HepG2 (cell line): ENCODE results near the gene C7orf57. TPM values are rescaled to one million over a fixed set of nuclear protein-coding genes. Genes with fewer than 3 reads are reported as not detected.

Experiments used
- CEBPB ChIP-seq: IDR thresholded peaks from 2 replicates; pipeline ENCODE4 v1.6.1; 2011; ENCODE audit warnings: low read depth, low read length, improper control_type of control experiment, borderline replicate concordance
- ELF1 ChIP-seq: sonication (generic); formaldehyde crosslinking; IDR thresholded peaks from 2 replicates; pipeline ENCODE4 v1.4.0; 2020; ENCODE audit warnings: missing genetic modification reagents
- KDM1A ChIP-seq: IDR thresholded peaks from 2 replicates; pipeline ENCODE4 v1.6.1; 2016; ENCODE audit warnings: missing compliant biosample characterization
- PCBP2 ChIP-seq: fragments of 200-400 bp; formaldehyde crosslinking; optimal IDR thresholded peaks from 2 replicates; pipeline ENCODE3; 2018; ENCODE audit warnings: low read length, low read depth; ENCODE audit not compliant: poor library complexity, severe bottlenecking
- PRPF4 ChIP-seq: fragments of 200-400 bp; formaldehyde crosslinking; IDR thresholded peaks from 2 replicates; pipeline ENCODE4 v1.6.1; 2016; ENCODE audit warnings: low read length, low read depth; ENCODE audit not compliant: poor library complexity, severe bottlenecking
- SRF ChIP-seq: IDR thresholded peaks from 2 replicates; pipeline ENCODE4 v1.6.1; 2011; ENCODE audit warnings: mild to moderate bottlenecking, low read depth, low read length, moderate library complexity
- U2AF2 ChIP-seq: fragments of 200-400 bp; formaldehyde crosslinking; IDR thresholded peaks from 2 replicates; pipeline ENCODE4 v1.6.1; 2017; ENCODE audit warnings: low read depth, mild to moderate bottlenecking, low read length
- ZKSCAN8 ChIP-seq: IDR thresholded peaks from 2 replicates; pipeline ENCODE4 v1.6.1; 2016; ENCODE audit warnings: borderline replicate concordance, missing genetic modification reagents, missing compliant biosample characterization
- ZNF232 ChIP-seq: sonication (generic); formaldehyde crosslinking; IDR thresholded peaks from 2 replicates; pipeline ENCODE4 v1.4.0; 2020; ENCODE audit warnings: missing genetic modification reagents, borderline replicate concordance
- ZNF337 ChIP-seq: sonication (generic); formaldehyde crosslinking; IDR thresholded peaks from 2 replicates; pipeline ENCODE4 v1.5.1; 2020; ENCODE audit warnings: missing genetic modification reagents, low read depth, mild to moderate bottlenecking, borderline replicate concordance
- ZNF558 ChIP-seq: sonication (generic); formaldehyde crosslinking; IDR thresholded peaks from 2 replicates; pipeline ENCODE4 v1.9.0; 2022; ENCODE audit warnings: mild to moderate bottlenecking, missing genetic modification reagents, borderline replicate concordance
- ZNF607 ChIP-seq: sonication (generic); formaldehyde crosslinking; IDR thresholded peaks from 2 replicates; pipeline ENCODE4 v1.5.1; 2020; ENCODE audit warnings: missing genetic modification reagents, mild to moderate bottlenecking, borderline replicate concordance
- ZNF773 ChIP-seq: sonication (generic); formaldehyde crosslinking; IDR thresholded peaks from 2 replicates; pipeline ENCODE4 v1.4.0; 2020; ENCODE audit warnings: missing genetic modification reagents, borderline replicate concordance
- polyA plus RNA-seq, 8 experiments: library from polyadenylated mRNA; depleted of rRNA in 3 of 8; stranded (reverse) in 7 of 8; unstranded in 1 of 8; fragments of >200 nt; fragmentation: Illumina TruSeq in 4 of 8; extraction: Trizol in 4 of 8; gene quantifications; 2 replicates each; pipeline versions ENCODE4 v1.2.1 to v1.2.3, GENCODE V29; 2011 to 2016; ENCODE audit warnings: low read depth in 4 of 8, missing spikeins in 1 of 8, mixed read lengths in 1 of 8; ENCODE audit not compliant: insufficient read depth in 1 of 8
- total RNA-seq, 5 experiments: library from RNA; depleted of rRNA; stranded (reverse); fragments of >200 nt; fragmentation: Illumina TruSeq; extraction: Trizol; gene quantifications; 2 replicates each; pipeline ENCODE4 v1.2.3, GENCODE V29; 2016; ENCODE audit warnings: low read depth in 1 of 5
- TF ChIP-seq, protein P1 (sequence below): sonication (generic); formaldehyde crosslinking; IDR thresholded peaks from 2 replicates; pipeline ENCODE4 v1.4.0; 2020; ENCODE audit warnings: low read depth, missing genetic modification reagents
- TF ChIP-seq, protein P2 (sequence below): sonication (generic); formaldehyde crosslinking; conservative IDR thresholded peaks from 2 replicates; pipeline ENCODE4 v1.8.1; 2023; ENCODE audit warnings: missing genetic modification reagents
- TF ChIP-seq, protein P3 (sequence below): sonication (generic); formaldehyde crosslinking; IDR thresholded peaks from 2 replicates; pipeline ENCODE4 v1.5.1; 2020; ENCODE audit warnings: mild to moderate bottlenecking, missing genetic modification reagents, moderate library complexity
- TF ChIP-seq, protein P4 (sequence below): sonication (generic); formaldehyde crosslinking; IDR thresholded peaks from 2 replicates; pipeline ENCODE4 v1.4.0; 2020; ENCODE audit warnings: mild to moderate bottlenecking, missing genetic modification reagents

C7orf57 gene
- total and polyA plus RNA-seq, 2 of the 13 experiments (the other 11 are each of a cell fraction or from before 2014, with no cell fraction given) = not detected

DNA sequence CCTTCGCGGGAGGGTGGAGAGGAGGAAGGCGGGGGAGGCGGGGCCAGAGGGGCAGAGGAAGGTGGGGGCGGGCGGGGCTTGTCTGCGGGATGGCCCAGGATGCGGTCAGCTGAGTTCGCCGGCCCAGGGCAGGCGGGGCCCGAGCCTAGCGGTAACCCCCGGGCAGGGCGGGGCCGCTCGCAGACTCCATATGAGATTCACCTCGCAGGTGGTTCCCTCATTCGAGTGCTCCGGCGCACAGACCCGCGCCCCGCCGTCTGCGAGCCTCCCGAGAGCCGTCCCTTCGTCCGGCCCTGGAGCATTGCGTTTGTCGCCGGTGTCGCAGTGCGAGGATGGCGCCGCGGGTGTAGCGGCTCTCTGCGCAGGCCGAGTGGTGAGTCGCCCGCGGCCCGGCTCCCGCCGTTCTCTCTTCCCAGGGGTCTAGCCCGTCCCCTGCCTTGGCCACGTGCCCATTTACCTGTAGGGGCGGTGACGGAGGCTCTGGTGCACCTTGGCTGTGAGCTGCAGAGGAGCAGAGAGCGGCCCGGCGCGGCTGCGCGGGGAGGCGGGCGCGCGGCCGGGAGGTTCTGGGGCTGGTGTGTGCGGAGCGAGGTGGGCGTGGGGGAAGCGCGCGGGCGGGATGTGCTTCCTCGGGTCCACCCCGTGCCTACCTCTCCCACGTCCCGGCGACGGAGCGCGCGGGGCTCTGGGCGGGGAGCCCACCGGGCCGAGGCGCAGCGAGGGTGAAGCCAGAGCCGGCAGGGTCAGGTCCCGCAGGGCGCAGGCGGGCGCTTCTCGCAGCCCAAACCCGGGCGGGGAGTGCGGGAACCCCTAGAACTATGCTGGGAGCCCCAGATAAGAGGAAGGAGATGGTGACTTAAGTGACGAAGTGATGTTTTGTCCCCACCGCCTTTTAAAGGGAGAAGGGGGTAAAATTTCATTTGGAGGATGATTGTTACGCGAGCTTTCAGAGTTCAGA is 54.0 kb downstream of the C7orf57 start, which contains the start of gene UPP1 (continued):
- TF ChIP-seq, protein P1, sequence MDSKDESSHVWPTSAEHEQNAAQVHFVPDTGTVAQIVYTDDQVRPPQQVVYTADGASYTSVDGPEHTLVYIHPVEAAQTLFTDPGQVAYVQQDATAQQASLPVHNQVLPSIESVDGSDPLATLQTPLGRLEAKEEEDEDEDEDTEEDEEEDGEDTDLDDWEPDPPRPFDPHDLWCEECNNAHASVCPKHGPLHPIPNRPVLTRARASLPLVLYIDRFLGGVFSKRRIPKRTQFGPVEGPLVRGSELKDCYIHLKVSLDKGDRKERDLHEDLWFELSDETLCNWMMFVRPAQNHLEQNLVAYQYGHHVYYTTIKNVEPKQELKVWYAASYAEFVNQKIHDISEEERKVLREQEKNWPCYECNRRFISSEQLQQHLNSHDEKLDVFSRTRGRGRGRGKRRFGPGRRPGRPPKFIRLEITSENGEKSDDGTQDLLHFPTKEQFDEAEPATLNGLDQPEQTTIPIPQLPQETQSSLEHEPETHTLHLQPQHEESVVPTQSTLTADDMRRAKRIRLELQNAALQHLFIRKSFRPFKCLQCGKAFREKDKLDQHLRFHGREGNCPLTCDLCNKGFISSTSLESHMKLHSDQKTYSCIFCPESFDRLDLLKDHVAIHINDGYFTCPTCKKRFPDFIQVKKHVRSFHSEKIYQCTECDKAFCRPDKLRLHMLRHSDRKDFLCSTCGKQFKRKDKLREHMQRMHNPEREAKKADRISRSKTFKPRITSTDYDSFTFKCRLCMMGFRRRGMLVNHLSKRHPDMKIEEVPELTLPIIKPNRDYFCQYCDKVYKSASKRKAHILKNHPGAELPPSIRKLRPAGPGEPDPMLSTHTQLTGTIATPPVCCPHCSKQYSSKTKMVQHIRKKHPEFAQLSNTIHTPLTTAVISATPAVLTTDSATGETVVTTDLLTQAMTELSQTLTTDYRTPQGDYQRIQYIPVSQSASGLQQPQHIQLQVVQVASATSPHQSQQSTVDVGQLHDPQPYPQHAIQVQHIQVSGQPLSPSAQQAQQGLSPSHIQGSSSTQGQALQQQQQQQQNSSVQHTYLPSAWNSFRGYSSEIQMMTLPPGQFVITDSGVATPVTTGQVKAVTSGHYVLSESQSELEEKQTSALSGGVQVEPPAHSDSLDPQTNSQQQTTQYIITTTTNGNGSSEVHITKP (CRISPR knock-in tag) = no peak
- TF ChIP-seq, protein P2, sequence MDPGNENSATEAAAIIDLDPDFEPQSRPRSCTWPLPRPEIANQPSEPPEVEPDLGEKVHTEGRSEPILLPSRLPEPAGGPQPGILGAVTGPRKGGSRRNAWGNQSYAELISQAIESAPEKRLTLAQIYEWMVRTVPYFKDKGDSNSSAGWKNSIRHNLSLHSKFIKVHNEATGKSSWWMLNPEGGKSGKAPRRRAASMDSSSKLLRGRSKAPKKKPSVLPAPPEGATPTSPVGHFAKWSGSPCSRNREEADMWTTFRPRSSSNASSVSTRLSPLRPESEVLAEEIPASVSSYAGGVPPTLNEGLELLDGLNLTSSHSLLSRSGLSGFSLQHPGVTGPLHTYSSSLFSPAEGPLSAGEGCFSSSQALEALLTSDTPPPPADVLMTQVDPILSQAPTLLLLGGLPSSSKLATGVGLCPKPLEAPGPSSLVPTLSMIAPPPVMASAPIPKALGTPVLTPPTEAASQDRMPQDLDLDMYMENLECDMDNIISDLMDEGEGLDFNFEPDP = 0 out of 2 replicates have a peak, but pooled peaks have one; percentile 66
- no peak for TF ChIP-seq ZNF337 (CRISPR knock-in tag)
- TF ChIP-seq, protein P3, sequence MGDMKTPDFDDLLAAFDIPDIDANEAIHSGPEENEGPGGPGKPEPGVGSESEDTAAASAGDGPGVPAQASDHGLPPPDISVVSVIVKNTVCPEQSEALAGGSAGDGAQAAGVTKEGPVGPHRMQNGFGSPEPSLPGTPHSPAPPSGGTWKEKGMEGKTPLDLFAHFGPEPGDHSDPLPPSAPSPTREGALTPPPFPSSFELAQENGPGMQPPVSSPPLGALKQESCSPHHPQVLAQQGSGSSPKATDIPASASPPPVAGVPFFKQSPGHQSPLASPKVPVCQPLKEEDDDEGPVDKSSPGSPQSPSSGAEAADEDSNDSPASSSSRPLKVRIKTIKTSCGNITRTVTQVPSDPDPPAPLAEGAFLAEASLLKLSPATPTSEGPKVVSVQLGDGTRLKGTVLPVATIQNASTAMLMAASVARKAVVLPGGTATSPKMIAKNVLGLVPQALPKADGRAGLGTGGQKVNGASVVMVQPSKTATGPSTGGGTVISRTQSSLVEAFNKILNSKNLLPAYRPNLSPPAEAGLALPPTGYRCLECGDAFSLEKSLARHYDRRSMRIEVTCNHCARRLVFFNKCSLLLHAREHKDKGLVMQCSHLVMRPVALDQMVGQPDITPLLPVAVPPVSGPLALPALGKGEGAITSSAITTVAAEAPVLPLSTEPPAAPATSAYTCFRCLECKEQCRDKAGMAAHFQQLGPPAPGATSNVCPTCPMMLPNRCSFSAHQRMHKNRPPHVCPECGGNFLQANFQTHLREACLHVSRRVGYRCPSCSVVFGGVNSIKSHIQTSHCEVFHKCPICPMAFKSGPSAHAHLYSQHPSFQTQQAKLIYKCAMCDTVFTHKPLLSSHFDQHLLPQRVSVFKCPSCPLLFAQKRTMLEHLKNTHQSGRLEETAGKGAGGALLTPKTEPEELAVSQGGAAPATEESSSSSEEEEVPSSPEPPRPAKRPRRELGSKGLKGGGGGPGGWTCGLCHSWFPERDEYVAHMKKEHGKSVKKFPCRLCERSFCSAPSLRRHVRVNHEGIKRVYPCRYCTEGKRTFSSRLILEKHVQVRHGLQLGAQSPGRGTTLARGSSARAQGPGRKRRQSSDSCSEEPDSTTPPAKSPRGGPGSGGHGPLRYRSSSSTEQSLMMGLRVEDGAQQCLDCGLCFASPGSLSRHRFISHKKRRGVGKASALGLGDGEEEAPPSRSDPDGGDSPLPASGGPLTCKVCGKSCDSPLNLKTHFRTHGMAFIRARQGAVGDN = peak; percentile 71
- TF ChIP-seq CEBPB = no peak
- no peak for TF ChIP-seq ZKSCAN8 (CRISPR knock-in tag)
- TF ChIP-seq SRF = no peak
- TF ChIP-seq ZNF773 (CRISPR knock-in tag) = no peak
- no peak for TF ChIP-seq PCBP2
- TF ChIP-seq ELF1 (CRISPR knock-in tag) = no peak
- TF ChIP-seq ZNF558 = no peak
- TF ChIP-seq, protein P4, sequence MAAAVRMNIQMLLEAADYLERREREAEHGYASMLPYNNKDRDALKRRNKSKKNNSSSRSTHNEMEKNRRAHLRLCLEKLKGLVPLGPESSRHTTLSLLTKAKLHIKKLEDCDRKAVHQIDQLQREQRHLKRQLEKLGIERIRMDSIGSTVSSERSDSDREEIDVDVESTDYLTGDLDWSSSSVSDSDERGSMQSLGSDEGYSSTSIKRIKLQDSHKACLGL (CRISPR knock-in tag) = no peak; the same call in 1 of the 2 replicates
- TF ChIP-seq U2AF2 = no peak
- no peak for TF ChIP-seq PRPF4
- TF ChIP-seq ZNF232 (CRISPR knock-in tag) = no peak
- 0 out of 2 replicates have a peak, but pooled peaks have one; percentile 51 for TF ChIP-seq ZNF607 (CRISPR knock-in tag)
- TF ChIP-seq KDM1A (CRISPR knock-in tag) = no peak
